ENCODE measurements around the gene MSI2.

MSI2 gene

GRCh38 chr17:57420734-57421717 is 164.7 kb downstream of the MSI2 start:
- Histone ChIP-seq H3K27ac (ENCODE audit: low read depth, low read length) (no peak overlapping the region), H3K27me3 (ENCODE audit: control insufficient read depth, low read length) (no peaks in the 10 kb centered on the region), H3K36me3 (ENCODE audit: control insufficient read depth, low read length) (peaks cover 16% of the 10 kb centered on the region), H3K9me2 (replicated peaks; ENCODE audit: control insufficient read depth, low read length) (no peaks in the 10 kb centered on the region), H3K9me3 (ENCODE audit: control insufficient read depth, insufficient read depth, low read length) (no peaks in the 10 kb centered on the region), H3K4me1 (ENCODE audit: control insufficient read depth, low read length) (peaks cover 49% of the 10 kb centered on the region), H4K20me1 (ENCODE audit: control insufficient read depth, insufficient read depth, low read depth, low read length) (no peaks in the 10 kb centered on the region), H3F3A (ENCODE audit: control insufficient read depth, insufficient read depth) (no peaks in the 10 kb centered on the region), H3K4me2 (ENCODE audit: low read length) (no peak overlapping the region), H3K4me3 (ENCODE audit: low read length) (no peak overlapping the region), H3K79me2 (ENCODE audit: control insufficient read depth, low read length) (peaks cover 76% of the 10 kb centered on the region)
- no peak for TF ChIP-seq EZH2phosphoT487 (IDR thresholded peaks at IDR 0.05; ENCODE audit: borderline replicate concordance, low read length)
- no peak for TF ChIP-seq CTCF (IDR thresholded peaks at IDR 0.05; ENCODE audit: low read depth, low read length, poor library complexity, severe bottlenecking)

GRCh38 chr17:57422574-57423164 is 166.3 kb downstream of the MSI2 start:
- Histone ChIP-seq H3K36me3 (ENCODE audit: control insufficient read depth, low read length) (peaks cover 12% of the 10 kb centered on the region), H3K79me2 (ENCODE audit: control insufficient read depth, low read length) (peaks cover 71% of the 10 kb centered on the region), H3K9me2 (replicated peaks; ENCODE audit: control insufficient read depth, low read length) (no peaks in the 10 kb centered on the region), H3K4me2 (ENCODE audit: low read length) (no peak overlapping the region), H3F3A (ENCODE audit: control insufficient read depth, insufficient read depth) (no peaks in the 10 kb centered on the region), H3K4me1 (ENCODE audit: control insufficient read depth, low read length) (peaks cover 42% of the 10 kb centered on the region), H3K9me3 (ENCODE audit: control insufficient read depth, insufficient read depth, low read length) (no peaks in the 10 kb centered on the region), H3K27ac (ENCODE audit: low read depth, low read length) (no peak overlapping the region), H3K27me3 (ENCODE audit: control insufficient read depth, low read length) (no peaks in the 10 kb centered on the region), H4K20me1 (ENCODE audit: control insufficient read depth, insufficient read depth, low read depth, low read length) (no peaks in the 10 kb centered on the region), H3K4me3 (ENCODE audit: low read length) (no peak overlapping the region)
- TF ChIP-seq CTCF (IDR thresholded peaks at IDR 0.05; ENCODE audit: low read depth, low read length, poor library complexity, severe bottlenecking): no peak
- no peak for TF ChIP-seq EZH2phosphoT487 (IDR thresholded peaks at IDR 0.05; ENCODE audit: borderline replicate concordance, low read length)

- Histone ChIP-seq H3K36me3 (ENCODE audit: control insufficient read depth, low read length) (peaks cover 12% of the 10 kb centered on the region), H3K4me2 (ENCODE audit: low read length) (no peak overlapping the region; the same call in 1 of the 2 replicates), H3K4me3 (ENCODE audit: low read length) (no peak overlapping the region), H3K4me1 (ENCODE audit: control insufficient read depth, low read length) (peaks cover 33% of the 10 kb centered on the region), H3F3A (ENCODE audit: control insufficient read depth, insufficient read depth) (no peaks in the 10 kb centered on the region), H3K9me2 (replicated peaks; ENCODE audit: control insufficient read depth, low read length) (no peaks in the 10 kb centered on the region), H3K9me3 (ENCODE audit: control insufficient read depth, insufficient read depth, low read length) (no peaks in the 10 kb centered on the region), H3K27me3 (ENCODE audit: control insufficient read depth, low read length) (no peaks in the 10 kb centered on the region), H3K27ac (ENCODE audit: low read depth, low read length) (no peak overlapping the region), H4K20me1 (ENCODE audit: control insufficient read depth, insufficient read depth, low read depth, low read length) (no peaks in the 10 kb centered on the region), H3K79me2 (ENCODE audit: control insufficient read depth, low read length) (peaks cover 66% of the 10 kb centered on the region)
- TF ChIP-seq EZH2phosphoT487 (IDR thresholded peaks at IDR 0.05; ENCODE audit: borderline replicate concordance, low read length) (no peak), CTCF (IDR thresholded peaks at IDR 0.05; ENCODE audit: low read depth, low read length, poor library complexity, severe bottlenecking) (no peak)
These were observed 167.2 kb downstream of the MSI2 start for GRCh38 chr17:57423541-57423940.

Data from DOHH2 (cell line).